ENCODE results near the gene UBE2S. TPM values are rescaled to one million over a fixed set of nuclear protein-coding genes. Genes with fewer than 3 reads are reported as not detected.
A peak's percentile ranks its signal among the peaks of the same experiment; 100 is the strongest.
"Not testable (repeated sequence)": the region's sequence is repeated elsewhere in the genome, so short reads cannot be mapped to it uniquely, and the experiment has no call there.

The UBE2S gene
- total RNA-seq, result 65.3 to 77.0 TPM (median 73.2 TPM) in 3 replicates

DNA sequence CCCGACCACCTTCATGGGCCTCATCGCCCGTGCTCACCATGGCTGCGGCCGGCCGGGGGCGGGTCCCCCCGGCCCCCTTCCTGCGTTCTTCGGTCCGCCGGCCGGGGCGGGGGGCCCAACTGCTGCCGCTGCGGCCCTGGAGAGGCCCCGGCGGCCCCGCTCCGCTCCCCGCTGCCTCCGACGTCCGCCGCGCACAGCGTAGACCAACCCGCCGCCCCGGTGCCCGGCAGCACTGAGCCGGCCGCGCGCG, at the start of gene UBE2S:
UBE2S (minus strand) TSS at position 239 of the 250 bp plus-strand sequence; CDS start at position 40, 199 bp downstream.
- H3K36me3 Mint-ChIP-seq, result peaks cover 19% of the 10 kb centered on the region
- H3K9me3 Mint-ChIP-seq; DNase-seq (ENCODE audit: low spot score in 2 of 2, unreplicated experiment in 2 of 2): not testable (repeated sequence)
- H3K27ac Mint-ChIP-seq, result peak within 1 kb of the TSS; percentile 97
- H3K4me1 Mint-ChIP-seq, result peaks cover 20% of the 10 kb centered on the region
- H3K27me3 Mint-ChIP-seq (ENCODE audit: low read depth), result peaks cover 11% of the 10 kb centered on the region
- peak within 1 kb of the TSS; percentile 88 for H3K4me3 Mint-ChIP-seq

DNA sequence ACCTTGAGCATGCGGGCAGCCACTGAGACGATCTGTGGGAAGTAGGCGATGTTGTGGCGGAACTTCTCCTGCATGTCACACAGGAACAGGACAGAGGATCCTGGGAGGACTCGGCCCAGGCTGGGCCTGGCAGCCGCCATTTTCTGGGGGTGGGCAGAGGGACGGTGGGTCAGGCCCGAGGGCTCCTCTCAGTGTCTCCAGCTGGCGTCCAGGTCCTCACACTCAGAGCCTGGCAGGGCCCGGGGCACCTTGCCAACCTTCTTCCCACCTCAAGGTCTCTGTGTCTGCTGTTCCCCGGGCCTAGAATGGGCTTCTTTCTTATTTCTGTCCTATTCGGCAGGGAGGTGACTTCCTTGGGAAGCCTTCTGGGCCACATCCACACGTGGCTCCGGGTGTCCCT, 48.8 kb upstream of the UBE2S start:
- H3K27me3 Mint-ChIP-seq (ENCODE audit: low read depth), result peaks cover 23% of the 10 kb centered on the region
- peaks cover 25% of the 10 kb centered on the region for H3K4me1 Mint-ChIP-seq
- peaks cover 3% of the 10 kb centered on the region for H3K36me3 Mint-ChIP-seq
- no peak overlapping the region for H3K27ac Mint-ChIP-seq
- TF ChIP-seq, protein P1, sequence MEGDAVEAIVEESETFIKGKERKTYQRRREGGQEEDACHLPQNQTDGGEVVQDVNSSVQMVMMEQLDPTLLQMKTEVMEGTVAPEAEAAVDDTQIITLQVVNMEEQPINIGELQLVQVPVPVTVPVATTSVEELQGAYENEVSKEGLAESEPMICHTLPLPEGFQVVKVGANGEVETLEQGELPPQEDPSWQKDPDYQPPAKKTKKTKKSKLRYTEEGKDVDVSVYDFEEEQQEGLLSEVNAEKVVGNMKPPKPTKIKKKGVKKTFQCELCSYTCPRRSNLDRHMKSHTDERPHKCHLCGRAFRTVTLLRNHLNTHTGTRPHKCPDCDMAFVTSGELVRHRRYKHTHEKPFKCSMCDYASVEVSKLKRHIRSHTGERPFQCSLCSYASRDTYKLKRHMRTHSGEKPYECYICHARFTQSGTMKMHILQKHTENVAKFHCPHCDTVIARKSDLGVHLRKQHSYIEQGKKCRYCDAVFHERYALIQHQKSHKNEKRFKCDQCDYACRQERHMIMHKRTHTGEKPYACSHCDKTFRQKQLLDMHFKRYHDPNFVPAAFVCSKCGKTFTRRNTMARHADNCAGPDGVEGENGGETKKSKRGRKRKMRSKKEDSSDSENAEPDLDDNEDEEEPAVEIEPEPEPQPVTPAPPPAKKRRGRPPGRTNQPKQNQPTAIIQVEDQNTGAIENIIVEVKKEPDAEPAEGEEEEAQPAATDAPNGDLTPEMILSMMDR (IDR thresholded peaks at IDR 0.05; ENCODE audit: unreplicated experiment), result no peak
- no peak for DNase-seq (ENCODE audit: low spot score in 2 of 2, unreplicated experiment in 2 of 2)
- no peaks in the 10 kb centered on the region for H3K9me3 Mint-ChIP-seq
- no peak overlapping the region for H3K4me3 Mint-ChIP-seq

DNA sequence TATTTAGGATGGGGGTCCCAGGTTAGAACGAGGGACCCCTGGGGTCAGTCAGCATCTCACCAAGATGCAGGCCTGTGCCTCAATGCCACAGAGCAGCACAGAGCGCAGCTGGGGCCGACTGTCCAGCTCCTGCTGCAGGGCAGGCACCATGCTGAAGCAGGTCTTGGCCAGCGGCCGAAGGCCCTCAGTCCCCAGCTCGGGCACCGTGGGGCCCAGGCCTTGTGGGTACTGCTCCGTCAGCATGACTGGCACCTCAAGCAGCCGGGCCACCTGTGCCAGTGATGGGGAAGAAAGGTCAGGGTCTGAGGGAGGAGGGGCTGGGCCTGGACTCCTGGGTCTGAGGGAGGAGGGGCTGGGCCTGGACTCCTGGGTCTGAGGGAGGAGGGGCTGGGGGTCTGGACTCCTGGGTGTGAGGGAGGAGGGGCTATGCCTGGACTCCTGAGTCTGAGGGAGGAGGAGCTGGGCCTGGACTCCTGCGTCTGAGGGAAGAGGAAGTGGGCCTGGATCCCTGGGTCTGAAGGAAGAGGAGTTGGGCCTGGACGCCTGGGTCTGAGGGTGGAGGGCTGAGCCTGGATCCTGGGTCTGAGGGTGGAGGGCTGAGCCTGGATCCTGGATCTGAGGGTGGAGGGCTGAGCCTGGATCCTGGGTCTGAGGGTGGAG, 48.1 kb upstream of the UBE2S start:
- peaks cover 3% of the 10 kb centered on the region for H3K36me3 Mint-ChIP-seq
- peaks cover 22% of the 10 kb centered on the region for H3K4me1 Mint-ChIP-seq
- no peak overlapping the region for H3K4me3 Mint-ChIP-seq
- H3K27me3 Mint-ChIP-seq (ENCODE audit: low read depth), result peaks cover 28% of the 10 kb centered on the region
- TF ChIP-seq, protein P1 (IDR thresholded peaks at IDR 0.05; ENCODE audit: unreplicated experiment), result no peak
- H3K27ac Mint-ChIP-seq, result no peak overlapping the region
- no peaks in the 10 kb centered on the region for H3K9me3 Mint-ChIP-seq
- no peak for DNase-seq (ENCODE audit: low spot score in 2 of 2, unreplicated experiment in 2 of 2)

DNA sequence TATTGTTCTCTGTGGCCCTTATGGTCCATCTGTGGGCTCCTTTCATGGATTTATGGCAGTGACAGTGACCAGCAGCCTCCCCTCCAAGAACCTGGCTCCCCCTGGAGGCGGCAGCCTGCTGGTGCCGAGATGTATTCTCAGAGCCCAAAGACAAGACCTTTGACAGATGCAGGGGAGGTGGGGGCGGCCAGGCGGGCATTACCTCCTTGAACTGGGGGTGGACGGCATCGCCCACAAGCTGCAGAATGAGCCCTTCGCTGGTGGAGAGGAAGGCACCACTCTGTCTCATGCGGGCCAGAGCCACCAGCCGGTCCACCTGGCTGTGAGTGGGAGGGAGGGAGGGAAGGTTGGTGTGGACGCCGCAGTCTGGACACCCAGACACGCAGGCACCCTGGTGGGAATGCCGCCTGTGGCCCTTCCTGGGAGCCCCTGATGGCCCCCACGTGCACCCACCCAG, 47.2 kb upstream of the UBE2S start:
- Mint-ChIP-seq H3K27ac (no peak overlapping the region), H3K4me1 (peaks cover 14% of the 10 kb centered on the region), H3K9me3 (no peaks in the 10 kb centered on the region), H3K36me3 (peaks cover 3% of the 10 kb centered on the region), H3K4me3 (no peak overlapping the region), H3K27me3 (ENCODE audit: low read depth) (peaks cover 32% of the 10 kb centered on the region)
- DNase-seq (ENCODE audit: low spot score in 2 of 2, unreplicated experiment in 2 of 2), result no peak
- TF ChIP-seq, protein P1 (IDR thresholded peaks at IDR 0.05; ENCODE audit: unreplicated experiment), result peak; percentile 40

DNA sequence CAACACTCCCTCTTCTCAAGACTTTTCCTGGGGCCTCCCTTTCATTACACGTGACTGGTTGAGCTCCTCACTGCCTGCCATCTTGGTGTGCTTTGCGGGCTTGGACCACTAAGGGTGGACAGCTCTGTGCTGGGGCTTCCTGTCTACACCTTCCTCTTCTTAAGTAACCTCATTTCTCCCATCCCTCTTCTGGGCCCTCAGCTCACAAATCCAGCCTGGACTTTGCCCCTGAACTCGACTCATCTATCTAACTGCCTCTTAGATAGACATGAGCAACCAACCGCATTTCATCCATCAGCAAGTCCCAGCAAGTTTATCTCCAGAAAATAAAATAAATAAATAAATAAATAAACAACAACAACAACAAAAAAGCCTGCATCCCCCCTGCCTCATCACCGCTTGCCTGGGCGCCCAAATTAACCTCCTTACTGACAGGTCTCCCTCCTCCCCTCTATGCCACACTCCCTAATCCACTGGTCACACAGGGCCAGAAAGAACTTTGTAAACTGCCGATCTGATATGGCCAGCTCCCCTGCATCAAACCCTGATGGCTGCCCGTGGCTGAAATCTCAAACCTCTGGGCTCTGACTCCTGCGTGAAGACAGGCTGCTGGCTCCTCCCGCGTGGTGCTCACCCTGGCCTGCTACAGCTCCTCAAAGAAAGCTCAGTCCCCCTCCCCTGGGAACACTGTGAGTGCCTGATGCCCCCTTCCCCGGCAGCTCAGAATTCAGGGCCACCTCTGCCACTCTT, 46.1 kb upstream of the UBE2S start:
- DNase-seq (ENCODE audit: low spot score in 2 of 2, unreplicated experiment in 2 of 2), result no peak
- peak overlapping the region; percentile 44 for H3K4me3 Mint-ChIP-seq
- H3K27me3 Mint-ChIP-seq (ENCODE audit: low read depth), result peaks cover 32% of the 10 kb centered on the region
- TF ChIP-seq, protein P1 (IDR thresholded peaks at IDR 0.05; ENCODE audit: unreplicated experiment), result no peak
- peaks cover 3% of the 10 kb centered on the region for H3K36me3 Mint-ChIP-seq
- no peaks in the 10 kb centered on the region for H3K9me3 Mint-ChIP-seq
- H3K4me1 Mint-ChIP-seq, result peaks cover 7% of the 10 kb centered on the region
- no peak overlapping the region for H3K27ac Mint-ChIP-seq

DNA sequence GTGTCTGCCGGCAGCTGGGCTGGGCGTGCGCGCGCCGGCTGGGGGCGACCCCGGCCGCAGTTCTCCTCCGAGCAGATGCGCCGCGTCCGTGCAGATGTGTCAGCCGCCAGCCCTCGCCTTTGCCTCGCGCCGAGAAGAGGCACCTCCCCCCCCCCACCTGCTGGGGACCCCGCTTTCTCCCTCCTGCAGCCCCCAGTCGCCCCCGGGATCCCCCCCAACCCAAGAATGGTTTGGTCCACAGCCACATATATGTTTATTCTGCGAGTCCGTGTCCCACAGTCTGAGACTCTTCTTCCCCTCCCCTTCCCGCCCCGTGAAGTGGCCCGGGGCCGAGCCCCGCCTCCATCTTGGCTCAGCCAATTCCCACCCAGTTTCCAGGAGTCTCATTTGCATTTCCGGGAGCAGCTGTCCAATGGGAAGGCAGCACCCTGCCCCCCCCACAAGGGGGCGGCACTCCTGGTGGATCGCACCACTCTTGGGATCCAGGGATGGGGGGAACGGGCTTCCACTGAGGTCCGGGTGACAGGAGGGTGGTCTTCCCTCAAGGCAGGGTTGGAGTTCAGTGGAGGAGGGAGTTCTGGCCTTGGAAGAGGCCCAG, 45.3 kb upstream of the UBE2S start:
- peaks cover 32% of the 10 kb centered on the region for H3K27me3 Mint-ChIP-seq (ENCODE audit: low read depth)
- peaks cover 3% of the 10 kb centered on the region for H3K36me3 Mint-ChIP-seq
- H3K4me3 Mint-ChIP-seq, result peak overlapping the region; percentile 44
- H3K27ac Mint-ChIP-seq, result no peak overlapping the region
- H3K9me3 Mint-ChIP-seq, result no peaks in the 10 kb centered on the region
- peak; percentile 67 to 81 for DNase-seq (ENCODE audit: low spot score in 2 of 2, unreplicated experiment in 2 of 2)
- H3K4me1 Mint-ChIP-seq, result peaks cover 7% of the 10 kb centered on the region
- TF ChIP-seq, protein P1 (IDR thresholded peaks at IDR 0.05; ENCODE audit: unreplicated experiment), result no peak

Measured in mesothelial cell of epicardium (in vitro differentiated cells).